ENCODE results near the gene ZKSCAN1.
"Not testable (repeated sequence)": the region's sequence is repeated elsewhere in the genome, so short reads cannot be mapped to it uniquely, and the experiment has no call there.

ZKSCAN1 gene

GRCh38 chr7:100015232-100016214 lies at the start of gene ZKSCAN1:
TSS of gene ZKSCAN1 (plus strand) at chr7:100015596. CDS start at chr7:100023507, 7,911 bp downstream.
- peak; percentile 97 for DNase-seq (ENCODE audit: low spot score)

GRCh38 chr7:99969298-99969697 lies 46.1 kb upstream of the ZKSCAN1 start:
- DNase-seq (ENCODE audit: low spot score): no peak

- not testable (repeated sequence) for DNase-seq (ENCODE audit: low spot score)
These were observed 45.6 kb upstream of the ZKSCAN1 start for GRCh38 chr7:99969813-99970212.

- DNase-seq (ENCODE audit: low spot score): no peak
These were observed 44.2 kb upstream of the ZKSCAN1 start for GRCh38 chr7:99971242-99971641.

GRCh38 chr7:99973817-99974216 lies 41.6 kb upstream of the ZKSCAN1 start:
- DNase-seq (ENCODE audit: low spot score): not testable (repeated sequence)

- no peak for DNase-seq (ENCODE audit: low spot score)
These were observed 40.7 kb upstream of the ZKSCAN1 start for GRCh38 chr7:99974681-99975080.

- peak; percentile 93 for DNase-seq (ENCODE audit: low spot score)
These were observed 39.4 kb upstream of the ZKSCAN1 start, which contains the start of gene AZGP1 for GRCh38 chr7:99975782-99976521. TSS of gene AZGP1 (minus strand) at chr7:99976031. CDS start at chr7:99976020, 11 bp downstream.

- DNase-seq (ENCODE audit: low spot score): no peak
These were observed 38.8 kb upstream of the ZKSCAN1 start for GRCh38 chr7:99976626-99977025.

- DNase-seq (ENCODE audit: low spot score): not testable (repeated sequence)
These were observed 35.6 kb upstream of the ZKSCAN1 start for GRCh38 chr7:99979814-99980225.

- not testable (repeated sequence) for DNase-seq (ENCODE audit: low spot score)
These were observed 34.9 kb upstream of the ZKSCAN1 start for GRCh38 chr7:99980448-99980872.

GRCh38 chr7:99981066-99981465 lies 34.3 kb upstream of the ZKSCAN1 start:
- DNase-seq (ENCODE audit: low spot score): not testable (repeated sequence)

GRCh38 chr7:99984593-99984992 lies 30.8 kb upstream of the ZKSCAN1 start:
- DNase-seq (ENCODE audit: low spot score): no peak

GRCh38 chr7:99987306-99987705 lies 28.1 kb upstream of the ZKSCAN1 start:
- not testable (repeated sequence) for DNase-seq (ENCODE audit: low spot score)

- no peak for DNase-seq (ENCODE audit: low spot score)
These were observed 27.6 kb upstream of the ZKSCAN1 start for GRCh38 chr7:99987846-99988245.

- no peak for DNase-seq (ENCODE audit: low spot score)
These were observed 24.9 kb upstream of the ZKSCAN1 start for GRCh38 chr7:99990460-99990852.

GRCh38 chr7:99991543-99991942 lies 23.9 kb upstream of the ZKSCAN1 start:
- not testable (repeated sequence) for DNase-seq (ENCODE audit: low spot score)

- no peak for DNase-seq (ENCODE audit: low spot score)
These were observed 22.9 kb upstream of the ZKSCAN1 start for GRCh38 chr7:99992330-99993038.

GRCh38 chr7:99994819-99995218 lies 20.6 kb upstream of the ZKSCAN1 start:
- no peak for DNase-seq (ENCODE audit: low spot score)

GRCh38 chr7:99996755-99997544 lies 18.4 kb upstream of the ZKSCAN1 start:
- no peak for DNase-seq (ENCODE audit: low spot score)

- no peak for DNase-seq (ENCODE audit: low spot score)
These were observed 17.8 kb upstream of the ZKSCAN1 start for GRCh38 chr7:99997545-99998137.

- DNase-seq (ENCODE audit: low spot score): no peak
These were observed 15.2 kb upstream of the ZKSCAN1 start for GRCh38 chr7:100000239-100000638.
